HG03439 (cell line): Measurements from ENCODE around the gene SSH3.
A peak's percentile ranks its signal among the peaks of the same experiment; 100 is the strongest.
"Not testable (repeated sequence)": the region's sequence is repeated elsewhere in the genome, so short reads cannot be mapped to it uniquely, and the experiment has no call there.

ENCODE experiments used
- ATAC-seq: cut with Tn5 transposase; IDR thresholded peaks from one replicate; pipeline ENCODE4 v1.9.1; 2021; ENCODE audit warnings: mild to moderate bottlenecking, moderate library complexity; ENCODE audit not compliant: unreplicated experiment

Gene SSH3

DNA sequence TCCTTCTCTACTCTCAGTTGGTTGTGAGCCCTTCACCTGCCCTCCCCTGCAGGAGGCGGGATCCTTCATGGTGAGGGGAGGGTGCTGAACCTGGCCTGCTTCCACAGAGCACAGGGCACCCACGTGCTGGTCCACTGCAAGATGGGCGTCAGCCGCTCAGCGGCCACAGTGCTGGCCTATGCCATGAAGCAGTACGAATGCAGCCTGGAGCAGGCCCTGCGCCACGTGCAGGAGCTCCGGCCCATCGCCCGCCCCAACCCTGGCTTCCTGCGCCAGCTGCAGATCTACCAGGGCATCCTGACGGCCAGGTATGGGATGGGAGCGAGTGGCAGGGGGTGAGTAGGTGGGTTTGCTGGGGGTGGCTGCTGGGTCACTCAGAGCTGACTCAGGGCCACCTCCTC is 6.3 kb downstream of the SSH3 start:
- ATAC-seq, result no peak

DNA sequence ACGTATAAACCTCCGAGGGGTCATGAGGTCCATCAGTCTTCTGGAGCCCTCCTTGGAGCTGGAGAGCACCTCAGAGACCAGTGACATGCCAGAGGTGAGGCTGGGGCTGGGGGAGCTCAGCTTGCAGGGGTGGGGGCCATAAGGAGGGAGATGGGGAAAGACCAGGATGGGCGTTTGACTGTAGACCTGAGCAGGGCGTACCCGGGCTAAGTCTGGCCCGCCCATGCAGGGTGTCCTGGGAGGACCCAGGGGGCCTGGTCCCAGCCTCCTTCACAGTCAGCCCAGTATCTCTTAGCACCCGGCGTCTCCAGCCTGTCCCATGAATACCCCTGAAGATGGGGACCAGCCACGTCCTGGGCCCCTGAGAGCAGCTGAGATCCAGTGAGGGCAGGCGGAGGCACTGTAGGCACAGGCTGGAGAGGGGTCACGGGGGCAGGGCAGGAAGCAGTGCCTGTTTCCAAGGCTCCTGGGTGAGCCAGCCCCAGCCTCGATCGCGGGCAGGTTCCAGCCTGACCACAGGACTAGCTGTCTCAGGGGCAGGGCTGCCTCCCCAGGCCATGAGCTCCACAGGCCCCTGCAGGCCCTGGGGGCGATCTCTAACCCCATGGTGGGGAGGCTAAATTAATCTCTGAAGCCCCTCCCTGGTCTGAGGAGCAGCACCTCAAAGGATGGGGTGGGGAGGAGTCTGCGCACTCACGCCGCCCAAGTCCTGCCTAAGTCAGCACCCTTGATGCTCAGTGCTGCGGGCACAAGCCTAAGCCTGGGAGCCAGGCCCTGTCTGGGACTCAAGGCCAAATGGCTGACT is 7.1 kb downstream of the SSH3 start:
- ATAC-seq, result no peak

DNA sequence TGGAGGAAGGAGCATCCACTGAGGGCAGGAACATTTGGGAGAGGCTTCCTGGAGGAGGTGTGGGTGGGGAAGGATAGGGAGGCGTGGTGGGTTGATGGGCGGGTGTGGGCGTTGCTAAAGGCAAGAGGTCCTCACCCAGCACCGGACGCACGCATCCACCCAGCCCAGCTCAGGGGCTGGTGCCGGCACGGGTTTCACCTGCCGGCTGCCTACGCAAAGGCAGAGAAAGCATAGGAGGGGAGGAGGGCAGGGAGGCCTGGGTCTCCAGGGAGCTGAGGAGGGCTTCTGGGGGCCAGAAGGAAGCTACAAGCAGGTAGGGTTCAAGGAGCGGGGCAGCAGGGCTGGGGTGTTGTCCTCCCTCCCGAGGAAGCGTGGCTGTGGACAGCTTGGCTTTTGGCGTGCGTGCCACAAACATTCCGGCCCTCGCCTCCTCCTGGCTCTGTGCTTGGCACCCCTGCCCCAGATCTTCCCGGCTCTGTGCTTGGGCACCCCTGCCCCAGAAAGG is 7.8 kb downstream of the SSH3 start:
- ATAC-seq, result no peak

DNA sequence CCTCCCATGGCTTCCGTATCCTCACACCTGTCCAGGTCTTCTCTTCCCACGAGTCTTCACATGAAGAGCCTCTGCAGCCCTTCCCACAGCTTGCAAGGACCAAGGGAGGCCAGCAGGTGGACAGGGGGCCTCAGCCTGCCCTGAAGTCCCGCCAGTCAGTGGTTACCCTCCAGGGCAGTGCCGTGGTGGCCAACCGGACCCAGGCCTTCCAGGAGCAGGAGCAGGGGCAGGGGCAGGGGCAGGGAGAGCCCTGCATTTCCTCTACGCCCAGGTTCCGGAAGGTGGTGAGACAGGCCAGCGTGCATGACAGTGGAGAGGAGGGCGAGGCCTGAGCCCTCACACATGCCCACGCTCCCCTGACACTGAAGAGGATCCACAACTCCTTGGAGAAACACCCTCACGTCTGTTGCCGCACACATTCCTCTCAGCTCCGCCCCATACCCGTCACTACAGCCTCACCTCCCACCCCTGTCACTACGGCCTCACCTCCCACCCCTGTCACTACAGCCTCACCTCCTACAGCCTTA is 8.3 kb downstream of the SSH3 start:
- ATAC-seq, result no peak

DNA sequence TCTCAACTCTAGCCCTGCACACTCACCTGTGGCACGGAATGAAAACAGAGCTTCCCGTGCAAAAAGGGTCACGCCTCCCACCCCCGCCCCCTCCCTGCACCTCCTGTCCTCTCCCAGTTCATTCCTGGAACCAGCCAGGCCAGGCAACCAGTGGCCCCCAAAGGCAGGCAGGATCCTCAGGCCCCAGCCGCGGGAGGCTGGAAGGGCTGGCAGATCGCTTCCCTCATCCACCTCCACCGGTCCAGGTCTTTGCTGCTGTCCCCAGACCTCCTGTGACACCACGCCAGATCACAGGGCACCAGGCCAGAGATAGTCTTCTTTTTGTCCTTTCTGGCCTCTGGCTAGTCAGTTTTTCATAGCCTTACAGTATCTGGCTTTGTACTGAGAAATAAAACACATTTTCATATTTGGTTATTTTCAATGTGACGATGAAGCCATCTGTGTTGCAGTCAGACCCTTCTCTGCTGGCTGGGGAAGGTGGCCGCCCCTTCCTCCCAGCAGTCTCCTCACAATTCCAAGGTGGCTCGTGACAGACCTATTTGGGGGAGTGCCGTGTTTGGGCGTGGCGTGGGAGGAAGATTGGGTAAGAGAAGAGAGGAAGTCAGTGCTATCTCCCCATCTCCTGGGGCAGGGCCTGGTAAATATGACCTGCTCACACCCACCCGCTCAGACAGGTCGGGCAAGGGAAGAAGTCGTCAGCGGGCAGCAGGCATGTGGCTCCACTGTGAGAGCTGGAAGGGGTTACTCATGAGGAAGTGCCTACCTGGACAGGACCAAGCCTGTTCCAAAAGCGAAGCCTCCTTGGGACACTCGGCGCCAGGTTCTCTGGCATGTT is 9.1 kb downstream of the SSH3 start:
- no peak for ATAC-seq

DNA sequence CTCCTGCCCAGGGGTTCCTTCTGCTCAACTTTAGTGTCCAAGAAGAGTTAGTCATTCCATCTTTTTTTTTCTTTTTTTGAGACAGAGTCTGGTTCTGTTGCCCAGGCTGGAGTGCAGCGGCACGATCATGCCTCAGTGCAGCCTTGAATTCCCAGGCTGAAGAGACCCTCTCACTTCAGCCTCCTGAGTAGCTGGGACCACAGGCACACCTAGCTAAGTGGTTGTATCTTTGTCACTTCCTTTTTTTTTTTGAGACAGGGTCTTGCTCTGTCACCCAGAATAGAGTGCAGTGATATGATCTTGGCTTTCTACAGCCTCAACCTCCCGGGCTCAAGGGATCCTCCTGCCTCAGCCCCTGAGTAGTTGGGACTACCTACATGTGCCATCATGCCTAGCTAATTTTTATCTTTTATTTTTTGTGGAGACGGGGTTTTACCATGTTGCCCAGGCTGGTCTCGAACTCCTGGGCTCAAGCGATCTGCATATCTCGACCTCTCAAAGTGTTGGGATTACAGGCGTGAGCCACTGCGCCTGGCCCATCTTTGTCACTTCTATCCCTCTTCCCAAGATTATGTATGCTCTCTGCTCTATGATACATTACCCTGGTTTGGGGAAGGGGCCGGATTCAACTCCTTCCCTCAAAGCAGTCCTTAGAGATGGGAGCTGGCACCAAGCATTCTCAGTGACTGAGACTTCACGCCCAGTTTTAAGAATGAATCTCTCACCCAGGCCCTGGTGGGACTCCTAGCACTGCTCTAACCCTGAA is 10.0 kb downstream of the SSH3 start:
- no peak for ATAC-seq

DNA sequence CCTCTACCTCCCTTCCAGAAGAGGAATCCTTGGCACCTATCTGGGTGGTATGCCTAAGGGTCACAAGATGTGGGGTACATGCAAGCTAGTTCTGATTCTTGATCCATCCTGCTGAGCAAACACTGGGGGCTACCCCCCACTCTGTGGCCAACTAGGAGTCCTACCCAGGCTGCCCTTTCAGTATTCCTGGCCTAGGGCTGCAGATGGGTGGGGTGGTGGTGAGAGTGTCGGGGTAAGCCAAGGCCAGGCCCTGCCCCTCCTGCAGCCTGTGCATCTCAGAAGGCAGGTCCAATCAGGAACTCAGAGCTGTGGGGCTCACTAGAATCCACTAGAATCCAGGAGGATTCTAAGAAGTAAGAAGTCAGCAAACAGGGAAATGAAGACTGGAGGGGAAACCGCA is 10.9 kb downstream of the SSH3 start:
- ATAC-seq, result no peak

DNA sequence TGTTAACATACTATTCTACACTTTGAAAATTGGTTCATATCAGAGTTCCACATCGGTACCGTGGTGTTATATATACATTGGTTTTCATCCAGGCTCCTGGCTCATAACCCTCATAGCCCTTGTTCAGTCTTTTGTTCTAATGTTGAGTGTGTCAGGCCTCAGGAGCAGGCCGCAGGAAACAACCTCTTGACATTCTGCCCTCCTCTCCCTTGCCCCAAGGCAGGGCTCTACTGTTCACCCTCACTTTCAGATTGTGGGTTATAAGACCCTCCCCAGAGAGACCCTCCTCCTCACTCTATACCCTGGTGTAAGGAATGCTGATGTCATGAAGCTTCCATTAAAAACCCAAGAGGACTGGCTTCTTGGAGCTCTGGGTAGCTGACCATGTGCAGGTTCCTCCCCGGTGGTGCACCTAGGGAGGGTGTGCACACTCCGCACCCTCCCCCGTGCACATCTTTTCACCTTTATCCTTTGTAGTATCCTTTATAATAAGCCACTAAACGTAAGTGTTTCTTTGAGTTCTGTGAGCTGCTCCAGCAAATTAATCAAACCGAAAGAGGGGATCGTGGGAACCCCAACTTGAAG is 12.1 kb downstream of the SSH3 start:
- no peak for ATAC-seq

DNA sequence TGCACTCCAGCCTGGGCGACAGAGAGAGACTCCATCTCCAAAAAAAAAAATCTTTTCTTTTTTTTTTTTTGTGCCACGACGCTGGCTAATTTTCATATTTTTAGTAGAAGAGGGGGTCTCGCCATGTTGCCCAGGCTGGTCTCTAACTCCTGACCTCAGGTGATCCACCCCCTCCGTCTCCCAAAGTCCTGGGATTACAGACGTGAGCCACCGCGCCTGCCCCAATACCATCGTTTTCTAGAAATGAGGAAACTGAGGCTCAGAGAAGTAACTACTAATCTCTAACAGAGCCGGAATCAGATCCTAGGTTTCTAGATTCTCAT is 13.5 kb downstream of the SSH3 start:
- ATAC-seq, result no peak

DNA sequence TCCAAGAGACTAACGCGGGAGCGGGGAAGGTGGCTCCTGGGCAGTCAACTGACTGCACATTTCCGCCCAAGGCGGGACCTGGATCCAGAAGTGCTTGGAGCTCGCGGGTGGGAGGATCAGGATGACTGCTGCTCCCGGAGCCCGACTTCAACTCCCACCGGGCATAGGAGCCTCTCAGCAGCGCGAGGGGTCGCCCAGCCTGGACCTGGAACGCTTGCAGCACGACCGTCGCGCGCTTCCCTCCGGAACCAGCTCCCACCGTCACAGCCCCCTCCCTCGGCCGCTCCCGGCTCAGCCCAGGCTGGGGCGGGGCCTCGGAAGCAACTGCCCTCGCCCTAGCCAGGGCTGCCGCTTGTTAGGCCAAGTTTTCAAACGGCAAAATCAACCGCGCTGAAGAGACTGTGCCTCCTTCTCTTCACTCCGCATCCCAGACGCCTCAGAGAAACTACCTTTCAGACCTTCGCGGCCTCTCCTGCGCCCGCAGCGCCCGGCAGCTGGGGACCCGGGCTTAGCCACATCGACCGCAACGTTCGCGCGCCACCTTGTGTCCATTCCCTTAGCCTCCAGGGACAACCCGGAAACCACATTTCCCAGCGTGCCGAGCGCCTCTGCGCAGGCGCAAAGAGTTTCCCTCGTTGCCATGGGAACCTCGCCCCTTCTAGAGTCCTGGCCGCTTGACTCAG is 14.0 kb downstream of the SSH3 start:
- peak; percentile 84 for ATAC-seq

DNA sequence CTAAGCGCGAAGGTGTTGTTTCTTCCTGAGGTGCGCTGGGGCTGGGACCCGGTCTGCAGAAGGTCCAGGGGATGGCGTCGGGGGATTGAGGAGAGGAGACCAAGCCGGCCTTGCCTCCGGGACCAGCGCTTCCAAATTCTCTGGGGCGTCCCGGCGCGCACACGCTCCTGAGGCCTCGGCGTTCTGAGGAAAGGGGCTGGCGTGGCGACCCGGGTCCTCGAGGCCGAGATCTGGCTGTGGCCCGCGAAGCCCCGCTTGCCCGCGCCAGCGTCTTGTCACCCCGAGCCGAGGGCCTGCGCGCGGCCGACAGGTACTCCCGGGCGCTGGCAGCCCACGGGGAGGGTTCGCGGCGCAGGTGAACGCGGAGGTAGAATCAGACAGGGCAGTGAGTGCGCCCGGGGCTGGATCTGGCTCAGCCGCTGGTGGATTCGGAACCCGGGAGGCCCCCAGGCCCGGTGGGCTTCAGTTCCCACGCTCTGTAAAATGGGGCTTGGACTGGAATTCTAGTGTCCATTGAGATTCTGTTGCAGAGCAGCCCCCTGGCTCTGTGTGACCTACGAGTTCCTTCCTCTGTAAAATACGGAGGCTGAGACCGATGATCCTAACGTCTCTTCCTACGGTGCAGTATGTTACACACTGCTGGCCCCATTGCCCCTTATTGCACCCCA is 14.7 kb downstream of the SSH3 start:
- no peak for ATAC-seq

DNA sequence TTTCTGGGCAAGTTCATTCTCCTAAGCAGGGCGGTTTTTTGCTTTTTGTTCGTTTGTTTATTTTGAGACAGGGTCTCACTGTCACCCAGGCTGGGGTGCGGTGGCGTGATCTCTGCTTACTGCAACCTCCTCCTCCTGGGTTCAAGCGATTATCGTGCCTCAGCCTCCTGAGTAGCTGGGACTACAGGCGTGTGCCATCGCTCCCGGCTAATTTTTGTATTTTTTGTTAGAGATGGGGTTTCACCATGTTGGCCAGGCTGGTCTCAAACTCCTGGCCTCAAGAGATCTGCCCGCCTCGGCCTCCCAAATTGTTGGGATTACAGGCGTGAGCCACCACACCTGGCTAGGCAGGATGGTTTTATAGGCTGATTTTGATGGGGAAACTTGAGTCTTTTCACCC is 15.5 kb downstream of the SSH3 start:
- not testable (repeated sequence) for ATAC-seq

DNA sequence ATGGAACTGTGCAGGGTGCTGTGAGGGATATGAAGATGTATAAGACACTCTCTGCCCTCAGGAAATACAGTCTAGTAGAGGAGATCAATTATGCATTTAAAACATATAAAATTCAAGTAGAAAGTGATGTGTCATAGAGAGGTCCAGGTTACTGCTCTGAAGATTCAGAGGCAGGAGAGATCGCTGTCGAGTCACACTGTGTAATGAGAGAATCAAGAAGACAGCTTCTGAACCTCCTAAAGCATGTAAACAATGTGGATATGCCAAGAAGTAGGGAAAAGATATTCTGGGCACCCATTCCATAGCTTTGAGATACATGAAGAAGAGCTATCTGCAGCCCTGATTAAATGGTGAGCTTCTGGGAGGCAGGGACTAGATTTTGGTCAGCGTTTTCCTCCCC is 16.7 kb downstream of the SSH3 start:
- no peak for ATAC-seq

DNA sequence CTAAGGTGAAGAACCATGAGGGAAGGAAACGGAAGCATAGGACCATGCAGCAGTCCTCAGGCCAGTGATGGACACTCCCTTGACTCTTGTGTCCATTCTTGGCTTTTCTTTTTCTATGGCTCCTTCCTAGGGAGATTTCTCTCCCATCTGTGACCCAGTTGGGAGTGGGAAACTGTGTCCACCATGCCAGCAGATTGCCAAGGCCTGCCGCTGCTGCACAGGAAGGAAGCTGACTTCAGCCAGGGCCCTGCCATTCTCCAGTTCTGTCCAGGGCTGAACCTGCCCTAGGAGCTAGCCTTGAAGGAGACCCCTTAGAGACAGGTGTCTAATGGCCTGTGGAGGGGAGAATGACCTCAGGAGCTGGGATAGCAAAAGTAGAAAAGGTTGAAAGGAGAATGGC is 17.4 kb downstream of the SSH3 start:
- no peak for ATAC-seq

DNA sequence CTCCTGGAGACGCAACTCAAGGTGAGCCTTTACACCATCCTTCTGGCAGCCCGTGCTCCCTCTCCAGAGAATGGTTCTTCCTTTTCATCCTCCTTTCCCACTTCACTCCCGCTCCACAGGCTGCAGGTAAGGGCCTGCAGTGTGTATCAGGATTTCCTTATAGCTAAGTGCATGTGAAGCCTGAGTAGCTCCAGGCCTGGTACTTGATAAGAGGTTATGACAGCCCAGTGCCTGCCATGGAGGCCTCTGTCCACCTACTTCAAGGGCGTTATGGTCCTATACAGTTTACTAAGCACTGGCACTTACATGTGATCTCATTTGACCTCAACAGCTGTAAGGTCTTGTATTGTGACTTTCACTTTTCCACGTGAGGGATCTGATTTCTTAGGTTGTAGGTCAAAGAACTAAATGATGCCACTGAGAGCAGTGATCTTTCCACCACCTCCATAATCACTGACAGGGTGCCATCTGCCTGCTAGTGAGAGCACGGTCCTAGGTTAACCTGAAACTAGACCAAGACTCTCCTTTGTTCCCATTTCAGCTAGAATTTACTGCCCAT is 18.1 kb downstream of the SSH3 start:
- no peak for ATAC-seq

DNA sequence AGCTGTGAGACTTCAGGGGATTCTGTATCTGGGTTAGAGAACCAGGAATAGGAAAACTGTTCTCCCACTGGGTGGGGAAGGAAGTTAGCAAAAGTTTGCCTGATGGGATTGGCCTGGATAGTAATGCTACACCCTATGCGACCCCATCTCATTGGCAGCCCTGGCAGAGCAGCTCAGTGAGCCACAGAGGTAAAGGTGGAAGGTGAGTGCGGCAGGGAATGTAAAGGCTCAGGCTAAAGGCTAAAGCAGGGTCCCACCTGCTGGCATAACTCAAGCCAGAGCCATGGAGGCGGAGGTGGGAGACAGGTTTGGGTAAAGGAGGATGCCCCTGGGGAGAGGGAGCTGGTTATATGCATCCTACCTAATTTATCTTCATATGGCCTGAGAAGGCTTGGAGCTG is 18.7 kb downstream of the SSH3 start:
- no peak for ATAC-seq

DNA sequence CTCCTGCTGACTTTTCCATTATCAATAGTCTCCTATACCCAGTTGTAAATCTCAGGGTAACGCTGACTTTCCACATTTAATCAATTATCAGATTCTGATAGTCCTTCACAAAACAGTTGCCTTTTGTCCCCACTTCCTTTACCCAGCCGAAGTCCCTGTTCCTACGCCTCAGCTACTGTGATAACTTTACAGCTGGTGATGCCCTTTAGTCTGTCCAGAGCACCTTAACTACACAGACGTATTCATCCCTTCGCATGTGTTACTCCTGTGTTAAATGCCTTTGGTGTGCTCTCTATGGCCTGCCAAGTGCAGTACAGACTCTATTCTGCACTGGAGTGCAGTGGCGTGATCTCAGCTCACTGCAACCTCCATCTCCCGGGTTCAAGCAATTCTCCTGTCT is 20.2 kb downstream of the SSH3 start:
- ATAC-seq, result no peak

DNA sequence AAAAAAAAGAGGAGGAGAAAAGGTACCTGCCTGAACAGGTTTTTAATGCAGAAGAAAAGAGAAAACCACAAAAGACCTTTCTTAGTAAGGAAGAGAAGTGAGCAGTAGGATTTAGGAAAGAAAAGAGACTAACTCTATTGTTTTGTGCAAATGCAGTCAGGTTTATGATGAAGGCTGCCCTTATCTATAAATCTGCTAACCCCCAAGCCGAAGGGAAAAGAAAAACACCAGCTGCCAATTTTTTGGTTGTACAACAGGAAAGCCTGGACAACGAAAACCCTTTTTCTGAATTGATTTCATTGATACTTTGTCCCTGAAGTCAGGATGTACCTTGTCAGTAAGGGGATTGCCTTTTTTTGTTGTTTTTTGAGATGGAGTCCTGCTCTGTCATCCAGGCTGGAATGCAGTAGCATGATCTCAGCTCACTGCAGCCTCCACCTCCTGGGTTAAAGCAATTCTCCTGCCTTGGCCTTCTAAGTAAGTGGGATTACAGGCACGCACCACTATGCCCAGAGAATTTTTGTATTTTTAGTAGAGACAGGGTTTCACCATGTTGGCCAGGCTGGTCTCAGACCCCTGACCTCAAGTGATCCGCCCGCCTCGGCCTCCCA is 28.9 kb downstream of the SSH3 start:
- ATAC-seq, result no peak

DNA sequence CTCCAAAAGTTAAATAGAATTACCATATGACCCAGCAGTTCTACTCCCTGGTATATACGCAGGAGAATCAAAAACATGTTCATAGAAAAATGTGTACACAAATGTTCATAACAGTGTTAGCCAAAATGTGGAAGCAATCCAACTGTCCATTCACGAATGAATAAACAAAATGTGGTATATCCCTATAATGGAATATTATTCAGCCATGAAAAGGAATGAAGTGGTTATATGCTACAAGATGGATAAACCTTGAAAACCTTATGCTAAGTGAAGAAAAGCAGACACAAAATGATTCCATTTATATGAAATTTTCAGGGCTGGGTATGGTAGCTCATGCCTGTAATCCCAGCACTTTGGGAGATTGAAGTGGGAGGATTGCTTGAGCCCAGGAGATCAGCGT is 33.9 kb downstream of the SSH3 start:
- ATAC-seq, result no peak
